ENCODE measurements around the gene NDUFAF4. TPM values are rescaled to one million over a fixed set of nuclear protein-coding genes. Genes with fewer than 3 reads are reported as not detected.

Gene NDUFAF4
- total RNA-seq, 1 donor from 2014 or later, result 50.6 TPM

- Mint-ChIP-seq H3K4me1 (peaks cover 14% of the 10 kb centered on the region), H3K4me3 (no peak overlapping the region), H3K27me3 (ENCODE audit: insufficient read depth, low read depth) (no peaks in the 10 kb centered on the region), H3K9me3 (no peaks in the 10 kb centered on the region), H3K27ac (no peak overlapping the region), H3K36me3 (peaks cover 3% of the 10 kb centered on the region)
- Histone ChIP-seq H3K27me3 (no peaks in the 10 kb centered on the region), H3K9me3 (ENCODE audit: low read depth) (no peaks in the 10 kb centered on the region), H4K20me1 (ENCODE audit: low read depth) (no peaks in the 10 kb centered on the region), H3K36me3 (peaks cover 12% of the 10 kb centered on the region), H3K9ac (no peak overlapping the region), H3K79me2 (ENCODE audit: low read depth) (peaks cover 28% of the 10 kb centered on the region), H3F3A (ENCODE audit: low read depth) (peaks cover 6% of the 10 kb centered on the region), H2AFZ (replicated peaks) (no peak overlapping the region), H3K27ac (no peak overlapping the region), H3K4me2 (no peak overlapping the region), H3K4me1 (peaks cover 12% of the 10 kb centered on the region), H3K4me3 (no peak overlapping the region)
- DNase-seq (ENCODE audit: low spot score), result no peak
- TF ChIP-seq EZH2phosphoT487 (IDR thresholded peaks at IDR 0.05) (no peak), EZH2 (IDR thresholded peaks at IDR 0.05) (no peak)
- TF ChIP-seq, protein P1, sequence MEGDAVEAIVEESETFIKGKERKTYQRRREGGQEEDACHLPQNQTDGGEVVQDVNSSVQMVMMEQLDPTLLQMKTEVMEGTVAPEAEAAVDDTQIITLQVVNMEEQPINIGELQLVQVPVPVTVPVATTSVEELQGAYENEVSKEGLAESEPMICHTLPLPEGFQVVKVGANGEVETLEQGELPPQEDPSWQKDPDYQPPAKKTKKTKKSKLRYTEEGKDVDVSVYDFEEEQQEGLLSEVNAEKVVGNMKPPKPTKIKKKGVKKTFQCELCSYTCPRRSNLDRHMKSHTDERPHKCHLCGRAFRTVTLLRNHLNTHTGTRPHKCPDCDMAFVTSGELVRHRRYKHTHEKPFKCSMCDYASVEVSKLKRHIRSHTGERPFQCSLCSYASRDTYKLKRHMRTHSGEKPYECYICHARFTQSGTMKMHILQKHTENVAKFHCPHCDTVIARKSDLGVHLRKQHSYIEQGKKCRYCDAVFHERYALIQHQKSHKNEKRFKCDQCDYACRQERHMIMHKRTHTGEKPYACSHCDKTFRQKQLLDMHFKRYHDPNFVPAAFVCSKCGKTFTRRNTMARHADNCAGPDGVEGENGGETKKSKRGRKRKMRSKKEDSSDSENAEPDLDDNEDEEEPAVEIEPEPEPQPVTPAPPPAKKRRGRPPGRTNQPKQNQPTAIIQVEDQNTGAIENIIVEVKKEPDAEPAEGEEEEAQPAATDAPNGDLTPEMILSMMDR (IDR thresholded peaks at IDR 0.05), result no peak
Measured at GRCh38 chr6:96899451-96899998, 1.8 kb upstream of the NDUFAF4 start.

DNA sequence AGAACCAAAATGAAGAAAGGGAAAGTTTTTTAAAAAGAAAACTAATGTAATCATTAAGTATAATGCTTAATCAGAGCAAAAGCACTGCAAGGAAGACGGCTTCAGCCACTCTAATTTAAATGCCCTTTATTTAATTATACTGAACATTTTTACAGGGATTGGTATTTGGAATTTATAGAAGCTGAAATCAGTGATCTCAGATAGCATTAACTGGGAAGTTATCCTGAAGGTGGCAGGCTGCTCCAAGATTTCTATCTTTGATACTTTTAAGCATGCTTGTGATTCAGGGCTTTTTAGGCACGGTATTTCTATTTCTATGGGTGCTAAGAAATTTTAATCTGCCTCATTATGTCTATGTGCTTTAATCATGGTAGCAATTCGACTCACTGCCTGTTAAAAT is 1.3 kb upstream of the NDUFAF4 start:
- H3K27me3 Mint-ChIP-seq (ENCODE audit: insufficient read depth, low read depth), result no peaks in the 10 kb centered on the region
- TF ChIP-seq, protein P1 (IDR thresholded peaks at IDR 0.05), result peak; percentile 55
- TF ChIP-seq EZH2phosphoT487 (IDR thresholded peaks at IDR 0.05) (no peak), EZH2 (IDR thresholded peaks at IDR 0.05) (no peak)
- peaks cover 13% of the 10 kb centered on the region for H3K36me3 ChIP-seq
- no peak overlapping the region for H2AFZ ChIP-seq (replicated peaks)
- H3K36me3 Mint-ChIP-seq, result peaks cover 3% of the 10 kb centered on the region
- no peaks in the 10 kb centered on the region for H4K20me1 ChIP-seq (ENCODE audit: low read depth)
- H3K9me3 Mint-ChIP-seq, result no peaks in the 10 kb centered on the region
- peaks cover 6% of the 10 kb centered on the region for H3F3A ChIP-seq (ENCODE audit: low read depth)
- H3K4me3 ChIP-seq, result no peak overlapping the region
- H3K4me1 Mint-ChIP-seq, result peaks cover 14% of the 10 kb centered on the region
- H3K9me3 ChIP-seq (ENCODE audit: low read depth), result no peaks in the 10 kb centered on the region
- peaks cover 12% of the 10 kb centered on the region for H3K4me1 ChIP-seq
- no peak overlapping the region for H3K9ac ChIP-seq
- H3K79me2 ChIP-seq (ENCODE audit: low read depth), result peaks cover 33% of the 10 kb centered on the region
- H3K4me2 ChIP-seq, result no peak overlapping the region
- no peak overlapping the region for H3K27ac Mint-ChIP-seq
- H3K27me3 ChIP-seq, result no peaks in the 10 kb centered on the region
- no peak overlapping the region for H3K27ac ChIP-seq
- peak overlapping the region; percentile 86 for H3K4me3 Mint-ChIP-seq
- peak; percentile 40 for DNase-seq (ENCODE audit: low spot score)

DNA sequence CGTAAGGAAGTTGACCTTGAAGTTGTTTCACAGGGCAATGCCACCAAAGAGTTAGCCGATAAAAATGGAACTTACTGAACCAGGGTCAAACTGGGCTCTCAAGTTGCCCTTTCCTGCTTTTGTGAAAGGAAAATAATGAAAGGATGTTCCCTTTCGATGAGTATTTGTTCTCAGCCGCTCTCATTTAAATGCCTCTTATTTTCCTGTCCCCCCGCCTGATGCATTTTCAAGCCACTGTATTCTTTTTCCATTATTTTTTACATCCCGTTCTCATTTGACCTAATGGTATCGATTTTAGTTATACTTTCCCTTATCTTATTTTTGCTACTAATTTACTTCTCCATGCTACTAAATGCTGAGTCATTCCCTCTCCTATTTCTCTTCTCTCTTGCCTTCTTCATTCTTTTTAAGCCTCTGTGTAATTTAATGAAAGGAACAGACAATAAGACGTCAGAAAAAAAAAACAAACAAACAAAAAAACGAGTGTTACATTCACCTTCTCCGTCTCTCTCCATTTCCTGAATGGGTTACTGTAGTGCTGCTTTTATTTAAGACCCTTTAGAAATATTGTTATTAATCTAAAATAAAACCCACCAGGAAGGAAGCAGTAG is 655 bp upstream of the NDUFAF4 start:
- peak overlapping the region; percentile 4 for H3K27ac Mint-ChIP-seq
- H3K9me3 Mint-ChIP-seq, result no peaks in the 10 kb centered on the region
- peak overlapping the region; percentile 86 for H3K4me3 Mint-ChIP-seq
- peaks cover 14% of the 10 kb centered on the region for H3K4me1 Mint-ChIP-seq
- Histone ChIP-seq H2AFZ (replicated peaks) (peak overlapping the region; percentile 95), H3K27me3 (no peaks in the 10 kb centered on the region), H4K20me1 (ENCODE audit: low read depth) (no peaks in the 10 kb centered on the region), H3K4me3 (peak overlapping the region; percentile 70), H3K4me2 (peak overlapping the region; percentile 90), H3F3A (ENCODE audit: low read depth) (peaks cover 6% of the 10 kb centered on the region), H3K27ac (no peak overlapping the region), H3K9ac (no peak overlapping the region), H3K36me3 (peaks cover 17% of the 10 kb centered on the region), H3K9me3 (ENCODE audit: low read depth) (no peaks in the 10 kb centered on the region), H3K79me2 (ENCODE audit: low read depth) (peaks cover 38% of the 10 kb centered on the region), H3K4me1 (peaks cover 12% of the 10 kb centered on the region)
- DNase-seq (ENCODE audit: low spot score), result no peak
- no peak for TF ChIP-seq EZH2 (IDR thresholded peaks at IDR 0.05)
- TF ChIP-seq EZH2phosphoT487 (IDR thresholded peaks at IDR 0.05), result no peak
- TF ChIP-seq, protein P1 (IDR thresholded peaks at IDR 0.05), result no peak
- H3K36me3 Mint-ChIP-seq, result peaks cover 3% of the 10 kb centered on the region
- no peaks in the 10 kb centered on the region for H3K27me3 Mint-ChIP-seq (ENCODE audit: insufficient read depth, low read depth)

All from neural progenitor cell (in vitro differentiated cells).